ENCODE results near the gene PKN1. TPM values are rescaled to one million over a fixed set of nuclear protein-coding genes. Genes with fewer than 3 reads are reported as not detected.

The PKN1 gene
- total and polyA plus RNA-seq, 4 donors = 13.7 to 41.6 (median 22.3) TPM

DNA sequence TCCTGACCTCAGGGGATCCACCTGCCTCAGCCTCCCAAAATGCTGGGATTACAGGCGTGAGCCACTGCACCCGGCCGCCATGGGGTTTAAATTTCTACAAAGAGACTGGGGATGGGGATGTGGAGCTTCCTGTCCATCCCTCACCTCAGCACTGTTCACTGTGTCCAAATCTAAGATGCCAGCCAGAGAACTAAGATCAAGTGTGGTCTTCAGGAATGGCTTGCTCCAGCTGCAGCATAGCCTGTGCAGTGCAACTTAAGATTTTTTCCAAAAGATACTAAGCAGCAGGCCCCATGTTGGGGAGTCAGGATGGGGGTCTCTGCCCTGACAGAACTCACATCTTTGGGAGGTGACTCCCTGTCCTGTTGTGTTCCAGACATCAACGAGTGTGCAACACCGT lies 42.6 kb upstream of the PKN1 start:
- H3K9ac ChIP-seq (ENCODE audit: low read depth in 1 of 2, low read length in 2 of 2) = no peak overlapping the region
- H3K27me3 ChIP-seq (ENCODE audit: control insufficient read depth in 4 of 4, insufficient read depth in 4 of 4, low read length in 3 of 4) = no peaks in the 10 kb centered on the region
- DNase-seq (ENCODE audit: low spot score) = no peak
- TF ChIP-seq, protein P1, sequence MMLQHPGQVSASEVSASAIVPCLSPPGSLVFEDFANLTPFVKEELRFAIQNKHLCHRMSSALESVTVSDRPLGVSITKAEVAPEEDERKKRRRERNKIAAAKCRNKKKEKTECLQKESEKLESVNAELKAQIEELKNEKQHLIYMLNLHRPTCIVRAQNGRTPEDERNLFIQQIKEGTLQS (IDR thresholded peaks at IDR 0.05) = no peak
- TF ChIP-seq SP1 (IDR thresholded peaks at IDR 0.05) (no peak), EGR1 (IDR thresholded peaks at IDR 0.05; ENCODE audit: low read depth in 2 of 2) (no peak)
- no peak overlapping the region for H3K4me3 ChIP-seq (ENCODE audit: low read depth in 1 of 3, low read length in 3 of 3)
- no peak overlapping the region for H3K27ac ChIP-seq (ENCODE audit: low read depth in 1 of 2, low read length in 2 of 2)
- peaks cover 0 to 10% (median 0%) of the 10 kb centered on the region in 4 donors for H3K36me3 ChIP-seq (ENCODE audit: control insufficient read depth in 4 of 4, insufficient read depth in 3 of 4, low read depth in 1 of 4, low read length in 3 of 4)
- no peaks in the 10 kb centered on the region for H3K4me1 ChIP-seq (ENCODE audit: control insufficient read depth in 4 of 4, insufficient read depth in 4 of 4, low read length in 3 of 4)
- WGBS = 94% methylated on average over 5 of the region's 5 CpGs
- no peaks in the 10 kb centered on the region for H3K9me3 ChIP-seq (ENCODE audit: control insufficient read depth in 4 of 4, low read length in 3 of 4)

DNA sequence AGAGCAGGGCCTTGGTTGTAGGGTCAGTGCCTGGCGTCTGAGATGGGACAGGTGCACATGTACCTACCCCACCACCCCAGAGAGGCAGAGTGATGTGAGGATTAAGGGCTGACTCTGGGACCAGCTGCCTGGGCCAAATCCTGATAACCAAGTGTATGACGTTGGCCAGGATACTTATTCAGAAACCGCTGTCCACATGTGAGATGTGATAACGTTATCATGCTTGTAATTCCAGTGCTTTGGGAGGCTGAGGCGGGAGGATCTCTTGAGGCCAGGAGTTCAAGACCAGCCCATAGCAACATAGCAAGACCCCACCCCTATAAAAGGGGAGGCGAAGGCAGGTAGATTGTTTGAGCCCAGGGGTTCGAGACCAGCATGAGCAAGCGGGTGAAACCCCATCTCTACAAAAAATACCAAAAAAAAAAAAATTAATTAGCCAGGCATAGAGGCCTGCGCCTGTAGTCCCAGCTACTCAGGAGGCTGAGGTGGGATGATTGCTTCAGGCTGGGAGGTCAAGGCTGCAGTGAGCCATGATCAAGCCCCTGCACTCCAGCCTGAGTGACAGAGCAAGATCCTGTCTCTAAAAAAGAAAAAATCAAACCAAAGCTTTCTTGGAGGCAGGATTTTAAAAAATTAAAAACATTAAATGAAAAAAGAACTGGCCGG lies 41.8 kb upstream of the PKN1 start:
- WGBS = 90% methylated on average over 10 of the region's 10 CpGs
- no peaks in the 10 kb centered on the region for H3K27me3 ChIP-seq (ENCODE audit: control insufficient read depth in 4 of 4, insufficient read depth in 4 of 4, low read length in 3 of 4)
- no peak overlapping the region for H3K27ac ChIP-seq (ENCODE audit: low read depth in 1 of 2, low read length in 2 of 2)
- no peak overlapping the region for H3K4me3 ChIP-seq (ENCODE audit: low read depth in 1 of 3, low read length in 3 of 3)
- H3K9ac ChIP-seq (ENCODE audit: low read depth in 1 of 2, low read length in 2 of 2) = no peak overlapping the region
- peaks cover 0 to 10% (median under 1%) of the 10 kb centered on the region in 4 donors for H3K36me3 ChIP-seq (ENCODE audit: control insufficient read depth in 4 of 4, insufficient read depth in 3 of 4, low read depth in 1 of 4, low read length in 3 of 4)
- H3K4me1 ChIP-seq (ENCODE audit: control insufficient read depth in 4 of 4, insufficient read depth in 4 of 4, low read length in 3 of 4) = no peaks in the 10 kb centered on the region
- TF ChIP-seq JUND (IDR thresholded peaks at IDR 0.05) (no peak), FOXA2 (IDR thresholded peaks at IDR 0.05) (no peak), EGR1 (IDR thresholded peaks at IDR 0.05; ENCODE audit: low read depth in 2 of 2) (no peak), ZBTB33 (IDR thresholded peaks at IDR 0.05) (no peak), NR2F2 (IDR thresholded peaks at IDR 0.05) (no peak), RXRA (IDR thresholded peaks at IDR 0.05) (no peak), RAD21 (IDR thresholded peaks at IDR 0.05) (no peak), HNF4A (conservative IDR thresholded peaks at IDR 0.05) (no peak), CTCF (IDR thresholded peaks at IDR 0.05; ENCODE audit: low read depth, low read length, missing input control) (no peak), HNF4G (IDR thresholded peaks at IDR 0.05) (no peak), YY1 (IDR thresholded peaks at IDR 0.05) (no peak), REST (IDR thresholded peaks at IDR 0.05) (no peak), GABPA (IDR thresholded peaks at IDR 0.05 in 1 of 2, conservative IDR thresholded peaks at IDR 0.05 in 1 of 2) (no peak), FOXA1 (IDR thresholded peaks at IDR 0.05) (no peak), TAF1 (conservative IDR thresholded peaks at IDR 0.05) (no peak), SP1 (IDR thresholded peaks at IDR 0.05) (no peak)
- TF ChIP-seq, protein P1 (IDR thresholded peaks at IDR 0.05) = no peak
- TF ChIP-seq, protein P2, sequence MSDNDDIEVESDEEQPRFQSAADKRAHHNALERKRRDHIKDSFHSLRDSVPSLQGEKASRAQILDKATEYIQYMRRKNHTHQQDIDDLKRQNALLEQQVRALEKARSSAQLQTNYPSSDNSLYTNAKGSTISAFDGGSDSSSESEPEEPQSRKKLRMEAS (IDR thresholded peaks at IDR 0.05) = no peak
- no peaks in the 10 kb centered on the region for H3K9me3 ChIP-seq (ENCODE audit: control insufficient read depth in 4 of 4, low read length in 3 of 4)
- no peak for DNase-seq (ENCODE audit: low spot score)

Data from liver (tissue), 9 donors.